CMK (cell line): Measurements from ENCODE around the gene AKAP9.
"Not testable (repeated sequence)": the region's sequence is repeated elsewhere in the genome, so short reads cannot be mapped to it uniquely, and the experiment has no call there.

ENCODE experiments used
- DNase-seq: peaks from one replicate; pipeline ENCODE4 v3.0.0-alpha.2; 2010; ENCODE audit warnings: low read depth

AKAP9 gene

DNA sequence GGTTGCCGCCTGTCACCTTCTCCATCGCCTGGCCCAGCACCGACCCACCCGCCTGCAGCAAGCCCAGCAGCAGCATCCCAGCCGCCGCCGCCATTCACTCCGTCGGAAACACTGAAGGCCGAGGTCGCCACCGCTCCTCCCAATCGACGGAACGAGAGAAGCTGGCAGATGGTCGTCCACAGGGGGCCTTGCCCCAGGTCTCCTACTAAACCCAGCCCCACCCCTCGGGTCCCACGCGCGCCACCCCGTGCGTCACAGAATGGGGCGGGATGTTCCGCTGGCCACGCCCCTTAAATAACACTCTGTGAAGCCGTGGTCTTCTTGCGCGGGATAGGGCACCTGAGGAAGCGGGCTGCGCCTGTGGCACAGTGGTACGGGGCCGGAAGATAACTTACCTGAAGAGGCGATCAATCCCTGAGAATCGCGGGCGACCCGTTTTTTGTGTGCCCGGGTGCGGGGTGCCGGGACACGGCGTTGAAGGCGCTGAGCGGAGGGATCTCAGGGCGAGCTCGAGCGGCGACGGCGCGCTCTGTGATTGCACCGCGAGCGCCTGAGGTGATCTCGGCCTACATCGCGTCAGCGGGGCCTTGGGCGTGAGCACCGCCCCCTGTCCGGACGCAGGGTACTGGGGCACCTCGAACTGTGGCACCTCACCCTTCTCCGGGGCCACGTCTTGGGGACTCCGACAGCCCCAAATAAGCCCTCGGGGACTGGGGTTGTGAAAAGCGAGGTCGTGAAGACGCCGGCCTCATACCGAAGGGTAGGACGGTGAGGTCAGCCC is 193.8 kb downstream of the AKAP9 start, which contains the start of gene CYP51A1:
TSS of gene CYP51A1 (minus strand) at position 207 of the 781 bp plus-strand sequence. CDS start at position 94, 113 bp downstream.
- peak; percentile 86 for DNase-seq

DNA sequence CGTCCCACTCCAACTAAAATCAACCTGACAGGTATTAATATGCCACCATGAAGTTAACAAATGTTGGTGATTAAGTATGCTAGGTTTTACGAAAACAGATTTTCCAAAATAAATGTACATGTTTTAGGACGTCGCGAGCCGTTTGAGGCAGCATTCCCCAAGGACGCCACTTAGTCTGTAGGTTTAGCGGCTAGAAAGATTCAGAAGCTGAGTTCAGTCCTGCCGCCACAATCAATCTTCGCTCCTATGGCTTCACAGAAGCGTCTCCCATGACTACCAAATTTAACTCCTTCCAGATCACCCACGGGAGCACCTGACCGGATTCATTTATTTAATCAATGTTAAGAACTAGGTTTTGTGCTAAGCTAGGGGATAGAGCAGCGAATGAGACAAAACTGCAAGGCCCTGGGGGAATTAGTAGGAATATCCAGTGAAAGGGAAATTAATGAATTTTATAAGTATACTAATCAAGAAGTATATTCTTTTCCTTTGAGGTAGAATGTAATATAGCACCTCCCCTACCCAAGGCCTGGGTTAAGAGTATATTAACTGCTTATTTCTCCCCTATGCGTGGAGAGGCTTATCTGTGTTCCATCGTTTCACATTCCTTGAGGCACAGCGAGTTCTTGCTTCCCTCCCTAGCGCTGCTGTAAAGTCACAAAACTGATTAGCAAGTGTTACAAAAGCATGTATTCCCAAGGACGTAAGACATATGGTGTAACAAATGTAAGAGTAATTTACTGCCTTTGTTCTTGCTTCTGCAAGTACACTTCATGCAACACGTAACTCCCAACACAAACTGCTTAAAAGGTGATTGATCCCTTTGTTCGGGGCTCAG is 194.6 kb downstream of the AKAP9 start:
- no peak for DNase-seq

GRCh38 chr7:92137557-92137956 is 196.9 kb downstream of the AKAP9 start:
- DNase-seq: no peak

DNA sequence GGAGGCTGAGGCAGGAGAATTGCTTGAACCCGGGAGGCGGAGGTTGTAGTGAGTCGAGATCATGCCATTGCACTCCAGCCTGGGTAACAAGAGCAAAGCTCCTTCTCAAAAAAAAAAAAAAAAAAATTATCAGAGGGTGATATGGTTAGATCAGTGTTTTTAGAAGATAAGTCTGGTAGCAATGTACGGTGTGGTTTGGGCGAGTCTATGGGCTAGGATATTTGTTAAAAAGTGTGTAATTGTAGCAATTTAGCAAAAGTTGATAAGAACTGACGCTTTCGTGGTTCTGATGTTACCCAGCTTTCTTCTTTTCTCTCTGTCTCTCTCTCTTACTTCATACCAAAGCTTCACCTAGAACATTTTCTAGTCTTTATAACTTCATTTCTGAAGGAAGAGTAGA is 200.5 kb downstream of the AKAP9 start:
- DNase-seq: no peak

DNA sequence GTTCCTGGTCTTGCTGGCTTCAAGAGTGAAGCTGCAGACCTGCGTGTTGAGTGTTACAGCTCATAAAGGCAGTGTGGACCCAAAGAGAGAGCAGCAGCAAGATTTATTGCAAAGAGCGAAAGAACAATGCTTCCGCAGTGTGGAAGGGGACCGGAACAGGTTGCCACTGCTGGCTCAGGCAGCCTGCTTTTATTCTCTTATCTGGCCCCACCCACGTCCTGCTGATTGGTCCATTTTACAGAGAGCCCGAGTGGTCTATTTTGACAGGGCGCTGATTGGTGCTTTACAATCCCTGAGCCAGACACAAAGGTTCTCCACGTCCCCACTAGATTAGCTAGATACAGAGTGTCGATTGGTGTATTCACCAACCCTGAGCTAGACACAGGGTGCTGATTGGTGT is 202.1 kb downstream of the AKAP9 start:
- not testable (repeated sequence) for DNase-seq

DNA sequence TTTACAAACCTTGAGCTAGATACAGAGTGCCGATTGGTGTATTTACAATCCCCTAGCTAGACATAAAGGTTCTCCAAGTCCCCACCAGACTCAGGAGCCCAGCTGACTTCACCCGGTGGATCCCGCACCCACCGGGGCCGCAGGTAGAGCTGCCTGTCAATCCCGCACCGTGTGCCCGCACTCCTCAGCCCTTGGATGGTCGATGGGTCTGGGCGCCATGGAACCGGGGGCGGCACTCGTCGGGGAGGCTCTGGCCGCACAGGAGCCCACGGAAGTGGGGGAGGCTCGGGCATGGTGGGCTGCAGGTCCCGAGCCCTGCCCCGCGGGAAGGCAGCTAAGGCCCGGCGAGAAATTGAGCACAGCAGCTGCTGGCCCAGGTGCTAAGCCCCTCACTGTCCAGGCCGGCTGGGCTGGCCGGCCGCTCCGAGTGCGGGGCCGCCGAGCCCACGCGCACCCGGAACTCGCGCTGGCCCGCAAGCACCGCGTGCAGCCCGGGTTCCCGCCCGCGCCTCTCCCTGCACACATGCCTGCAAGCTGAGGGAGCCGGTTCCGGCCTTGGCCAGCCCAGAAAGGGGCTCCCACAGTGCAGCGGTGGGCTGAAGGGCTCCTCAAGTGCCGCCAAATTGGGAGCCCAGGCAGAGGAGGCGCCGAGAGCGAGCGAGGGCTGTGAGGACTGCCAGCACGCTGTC is 202.7 kb downstream of the AKAP9 start:
- not testable (repeated sequence) for DNase-seq

GRCh38 chr7:92149736-92150239 is 209.1 kb downstream of the AKAP9 start:
- no peak for DNase-seq

DNA sequence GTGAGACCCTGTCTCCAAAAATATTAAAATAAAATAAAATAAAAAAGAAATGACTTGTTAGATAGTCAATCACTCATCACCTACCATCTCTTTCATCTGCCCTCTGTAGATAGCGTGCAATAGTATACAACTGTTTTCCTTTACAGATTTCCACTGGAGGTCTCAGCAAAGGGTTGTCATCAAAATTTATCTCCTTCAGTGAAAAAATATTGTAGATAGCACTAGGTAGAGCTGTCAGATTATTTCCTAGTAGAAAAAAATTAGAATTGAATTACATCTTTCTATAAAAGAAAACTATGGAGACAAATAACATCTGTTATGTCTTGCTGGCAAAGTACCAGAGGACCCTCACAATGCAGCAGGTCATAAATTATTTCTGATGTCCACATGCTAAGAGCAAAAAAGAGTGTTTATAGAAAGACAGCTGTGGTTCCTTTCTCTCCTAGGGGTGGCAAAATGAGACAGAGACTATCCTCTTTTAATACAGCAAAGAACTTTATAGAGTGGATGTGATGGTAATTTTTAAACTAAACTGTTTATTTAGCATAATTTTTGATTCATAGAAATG is 209.9 kb downstream of the AKAP9 start:
- DNase-seq: no peak

- no peak for DNase-seq
These were observed 214.6 kb downstream of the AKAP9 start for GRCh38 chr7:92155108-92155739.

- DNase-seq: no peak
These were observed 216.3 kb downstream of the AKAP9 start for GRCh38 chr7:92156990-92157389.

DNA sequence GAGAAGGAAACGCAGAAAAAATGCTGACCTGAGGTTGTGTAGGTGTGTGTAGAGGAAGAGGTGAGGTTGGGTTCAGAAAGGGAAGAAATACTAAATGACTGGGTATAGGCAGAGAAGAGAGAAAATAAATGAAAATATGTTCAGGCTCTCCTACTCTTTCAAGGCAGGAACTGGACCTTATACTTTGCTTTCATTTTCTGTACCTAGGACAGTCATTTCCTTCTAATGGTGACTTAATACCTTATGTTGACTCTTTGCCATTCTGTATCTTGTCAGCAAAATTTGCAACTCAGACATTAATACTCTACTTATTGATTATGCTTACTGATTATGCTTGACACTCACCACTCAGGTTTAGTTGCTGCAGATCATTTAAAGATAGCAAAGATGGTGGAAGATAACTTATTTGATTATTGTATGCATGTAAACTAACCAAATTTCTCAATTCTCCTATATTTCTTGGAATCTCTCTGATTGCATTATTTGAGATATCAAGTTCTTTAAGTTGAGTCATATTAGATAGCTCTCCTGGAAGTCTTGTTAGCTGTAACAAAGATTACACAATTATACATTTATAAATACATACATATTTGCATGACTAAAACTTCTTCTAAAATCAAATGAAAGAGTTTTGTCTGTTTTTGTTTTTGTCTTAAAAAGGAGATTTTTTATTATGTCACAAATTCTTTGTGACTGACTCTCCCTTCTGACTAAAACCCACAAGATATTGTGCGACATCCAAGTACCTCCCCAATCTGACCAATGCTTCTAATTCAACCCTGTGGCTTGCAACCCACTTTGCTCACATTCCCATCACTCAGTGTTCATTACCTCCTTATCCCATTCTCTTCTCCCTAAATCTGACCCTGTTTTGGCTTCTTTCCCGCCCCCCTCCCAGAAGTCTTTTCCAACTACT is 218.3 kb downstream of the AKAP9 start:
- DNase-seq: no peak
